ENCODE data around the gene IRGC.

Gene IRGC

GRCh38 chr19:43690890-43691289 lies 25.0 kb upstream of the IRGC start:
- no peak for TF ChIP-seq SIN3A (IDR thresholded peaks at IDR 0.05; ENCODE audit: borderline replicate concordance, insufficient read depth, low read length)
- TF ChIP-seq POLR2AphosphoS5 (IDR thresholded peaks at IDR 0.05; ENCODE audit: low read depth, low read length): no peak
- no peak for TF ChIP-seq REST (IDR thresholded peaks at IDR 0.05; ENCODE audit: insufficient read depth in 1 of 2, low read depth in 2 of 2, low read length in 2 of 2)
- TF ChIP-seq FOXP2 (optimal IDR thresholded peaks at IDR 0.05; ENCODE audit: borderline replicate concordance, extremely low read depth, extremely low read length, insufficient read depth): no peak
- no peak for TF ChIP-seq TAF1 (IDR thresholded peaks at IDR 0.05; ENCODE audit: borderline replicate concordance, insufficient read depth, low read length)

GRCh38 chr19:43691755-43692154 lies 24.1 kb upstream of the IRGC start:
- no peak for TF ChIP-seq REST (IDR thresholded peaks at IDR 0.05; ENCODE audit: insufficient read depth in 1 of 2, low read depth in 2 of 2, low read length in 2 of 2)
- TF ChIP-seq POLR2AphosphoS5 (IDR thresholded peaks at IDR 0.05; ENCODE audit: low read depth, low read length): no peak
- TF ChIP-seq FOXP2 (optimal IDR thresholded peaks at IDR 0.05; ENCODE audit: borderline replicate concordance, extremely low read depth, extremely low read length, insufficient read depth): no peak
- no peak for TF ChIP-seq TAF1 (IDR thresholded peaks at IDR 0.05; ENCODE audit: borderline replicate concordance, insufficient read depth, low read length)
- TF ChIP-seq SIN3A (IDR thresholded peaks at IDR 0.05; ENCODE audit: borderline replicate concordance, insufficient read depth, low read length): no peak

DNA sequence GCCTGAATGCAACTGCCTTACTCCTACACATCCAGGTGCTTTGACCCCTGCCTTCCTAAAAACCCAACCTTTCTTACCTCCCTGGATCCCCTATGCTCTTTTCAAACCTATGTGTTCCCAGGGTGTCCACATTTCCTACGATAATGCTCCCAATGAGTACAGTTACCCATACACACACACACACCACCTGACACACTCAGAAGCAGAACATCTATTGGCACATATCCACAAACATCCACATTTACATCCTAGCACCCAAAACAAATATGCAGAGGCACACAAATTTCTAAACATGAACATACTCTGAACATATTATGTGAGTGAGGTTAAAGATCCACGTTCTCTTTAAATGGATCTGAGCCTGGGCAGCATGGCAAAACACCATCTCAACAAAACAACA lies 23.5 kb upstream of the IRGC start:
- no peak for TF ChIP-seq POLR2AphosphoS5 (IDR thresholded peaks at IDR 0.05; ENCODE audit: low read depth, low read length)

DNA sequence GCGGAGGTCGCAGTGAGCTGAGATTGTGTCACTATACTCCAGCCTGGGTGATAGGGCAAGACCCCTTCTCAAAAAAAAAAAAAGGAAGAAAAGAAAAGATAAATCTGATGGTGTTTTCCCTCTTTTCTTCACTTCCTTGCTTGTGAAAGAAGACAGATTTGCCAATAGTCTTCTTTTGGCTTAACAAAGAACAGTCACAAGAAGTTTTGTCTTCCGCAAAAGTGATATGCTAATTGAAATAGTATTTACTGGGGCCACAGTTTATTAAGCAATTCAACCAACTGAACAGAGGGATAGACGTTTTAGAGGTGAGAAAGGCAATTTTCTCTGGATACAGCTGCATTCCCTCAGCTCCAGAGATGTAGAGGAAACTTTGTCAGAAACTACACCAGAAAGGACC lies 23.0 kb upstream of the IRGC start:
- TF ChIP-seq TAF1 (IDR thresholded peaks at IDR 0.05; ENCODE audit: borderline replicate concordance, insufficient read depth, low read length): no peak
- no peak for TF ChIP-seq SIN3A (IDR thresholded peaks at IDR 0.05; ENCODE audit: borderline replicate concordance, insufficient read depth, low read length)
- no peak for TF ChIP-seq REST (IDR thresholded peaks at IDR 0.05; ENCODE audit: insufficient read depth in 1 of 2, low read depth in 2 of 2, low read length in 2 of 2)
- TF ChIP-seq FOXP2 (optimal IDR thresholded peaks at IDR 0.05; ENCODE audit: borderline replicate concordance, extremely low read depth, extremely low read length, insufficient read depth): no peak
- TF ChIP-seq POLR2AphosphoS5 (IDR thresholded peaks at IDR 0.05; ENCODE audit: low read depth, low read length): no peak

DNA sequence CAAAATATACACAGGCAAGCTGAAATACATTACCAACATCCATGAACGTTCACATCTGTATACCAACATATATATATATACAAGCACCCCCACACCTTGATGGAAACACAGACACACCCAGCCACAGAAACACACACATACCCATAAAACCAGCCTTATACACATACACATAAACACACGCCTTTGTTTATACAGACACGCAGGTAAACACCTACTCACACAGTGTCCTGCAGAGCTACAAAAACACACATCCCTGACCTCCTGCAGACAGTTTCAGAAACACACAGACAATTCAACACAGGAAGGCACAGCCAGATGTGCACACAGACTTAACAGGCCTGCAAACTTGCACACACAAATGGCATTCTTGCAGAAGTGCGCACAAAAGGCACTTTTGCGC lies 21.3 kb upstream of the IRGC start:
- TF ChIP-seq REST (IDR thresholded peaks at IDR 0.05; ENCODE audit: insufficient read depth in 1 of 2, low read depth in 2 of 2, low read length in 2 of 2): no peak
- no peak for TF ChIP-seq POLR2AphosphoS5 (IDR thresholded peaks at IDR 0.05; ENCODE audit: low read depth, low read length)
- TF ChIP-seq FOXP2 (optimal IDR thresholded peaks at IDR 0.05; ENCODE audit: borderline replicate concordance, extremely low read depth, extremely low read length, insufficient read depth): no peak
- TF ChIP-seq SIN3A (IDR thresholded peaks at IDR 0.05; ENCODE audit: borderline replicate concordance, insufficient read depth, low read length): no peak
- TF ChIP-seq TAF1 (IDR thresholded peaks at IDR 0.05; ENCODE audit: borderline replicate concordance, insufficient read depth, low read length): no peak
